NCI-H1105 treated with DMSO at 0.1 percent for 48 hours (cell line): Measurements from ENCODE around the gene PDX1.
A peak's percentile ranks its signal among the peaks of the same experiment; 100 is the strongest.

Experiments
- DNase-seq: peaks from one replicate; lab custom pipeline; 2025; lab: John Stamatoyannopoulos, UW

Gene PDX1

GRCh38 chr13:27922883-27923612 lies 3.2 kb downstream of the PDX1 start:
- no peak for DNase-seq

GRCh38 chr13:27923794-27924528 lies 4.2 kb downstream of the PDX1 start:
- no peak for DNase-seq

GRCh38 chr13:27924529-27925141 lies 4.8 kb downstream of the PDX1 start:
- no peak for DNase-seq

GRCh38 chr13:27925220-27925991 lies 5.6 kb downstream of the PDX1 start:
- no peak for DNase-seq

- DNase-seq, result no peak
These were observed 7.0 kb downstream of the PDX1 start for GRCh38 chr13:27926644-27927434.

- DNase-seq, result no peak
These were observed 7.9 kb downstream of the PDX1 start for GRCh38 chr13:27927444-27928352.

- no peak for DNase-seq
These were observed 8.6 kb downstream of the PDX1 start for GRCh38 chr13:27928353-27928804.

GRCh38 chr13:27928805-27929753 lies 9.3 kb downstream of the PDX1 start:
- DNase-seq, result no peak

GRCh38 chr13:27929868-27930267 lies 10.1 kb downstream of the PDX1 start:
- DNase-seq, result no peak

- no peak for DNase-seq
These were observed 13.3 kb downstream of the PDX1 start for GRCh38 chr13:27933118-27933517.

- peak; percentile 0 for DNase-seq
These were observed 14.0 kb downstream of the PDX1 start for GRCh38 chr13:27933580-27934328.

GRCh38 chr13:27942972-27943371 lies 23.2 kb downstream of the PDX1 start:
- DNase-seq, result peak; percentile 36

- no peak for DNase-seq
These were observed 33.3 kb downstream of the PDX1 start for GRCh38 chr13:27952876-27953675.

- peak; percentile 60 for DNase-seq
These were observed 34.0 kb downstream of the PDX1 start for GRCh38 chr13:27953676-27954405.

GRCh38 chr13:27954406-27954851 lies 34.6 kb downstream of the PDX1 start:
- DNase-seq, result peak; percentile 12

- no peak for DNase-seq
These were observed 35.3 kb downstream of the PDX1 start for GRCh38 chr13:27955014-27955591.
